B cell (primary cell): Measurements from ENCODE around the gene MEGF11. TPM values are rescaled to one million over a fixed set of nuclear protein-coding genes. Genes with fewer than 3 reads are reported as not detected.

ENCODE experiments used
- ATAC-seq: fragments of 200-7000 bp; cut with Tn5 transposase; one replicate; pipeline ENCODE4 v1.10.0; 2021; ENCODE audit warnings: low read depth, mild to moderate bottlenecking, moderate number of reproducible peaks, moderate library complexity
- CTCF ChIA-PET: fragments of 350-600 bp; sonication (Branson Sonifier 250); formaldehyde crosslinking; loops from one replicate; lab custom pipeline; 2021; ENCODE audit warnings: antibody characterized with exemption, inconsistent platforms; lab: Charles Lee
- POLR2A ChIA-PET: fragments of 350-600 bp; sonication (Branson Sonifier 250); formaldehyde crosslinking; loops from one replicate; lab custom pipeline; 2021; ENCODE audit warnings: antibody characterized with exemption; lab: Charles Lee
- DNase-seq: peaks from one replicate; pipeline ENCODE4 v3.0.0; 2013
- H2AFZ ChIP-seq: 2 replicates; pipeline ENCODE4 v1.6.1; 2012; ENCODE audit warnings: mild to moderate bottlenecking, low read depth, low read length; ENCODE audit not compliant: insufficient read depth, poor library complexity, severe bottlenecking
- H3K27ac ChIP-seq, 2 donors: 1 replicate in 1 of 2; 2 replicates in 1 of 2; pipeline ENCODE4 v1.5.1; 2012 to 2013; ENCODE audit warnings: low read length in 2 of 2, mild to moderate bottlenecking in 2 of 2, moderate library complexity in 1 of 2
- H3K27me3 ChIP-seq, 4 experiments: fragments of 200-600 bp in 1 of 4; sonication (generic) in 1 of 4; replicated peaks in 1 of 4; 1 replicate in 2 of 4; 2 replicates in 2 of 4; pipeline versions ENCODE4 v1.6.1 to v1.7.0; 2013 to 2016; ENCODE audit warnings: low read length in 3 of 4, mild to moderate bottlenecking in 2 of 4, mixed read lengths in 1 of 4, moderate library complexity in 1 of 4; ENCODE audit not compliant: insufficient read depth in 4 of 4, control insufficient read depth in 3 of 4; ENCODE audit errors: control extremely low read depth in 1 of 4
- H3K36me3 ChIP-seq, 2 experiments: replicated peaks in 1 of 2; 1 replicate in 1 of 2; 2 replicates in 1 of 2; pipeline versions ENCODE4 v1.6.1 to v1.7.1; 2013; ENCODE audit warnings: low read length in 1 of 2; ENCODE audit not compliant: insufficient read depth in 2 of 2, control insufficient read depth in 1 of 2; ENCODE audit errors: control extremely low read depth in 1 of 2, extremely low read depth in 1 of 2
- H3K4me1 ChIP-seq, 2 donors: fragments of 200-600 bp in 1 of 2; sonication (generic) in 1 of 2; 1 replicate in 1 of 2; 2 replicates in 1 of 2; pipeline versions ENCODE4 v1.5.1 to v1.6.1; 2013 to 2017; ENCODE audit warnings: low read length in 2 of 2; ENCODE audit not compliant: control insufficient read depth in 2 of 2, insufficient read depth in 2 of 2
- H3K4me2 ChIP-seq: replicated peaks from 2 replicates; pipeline ENCODE3; 2012; ENCODE audit warnings: mild to moderate bottlenecking, low read depth, low read length; ENCODE audit not compliant: poor library complexity, severe bottlenecking
- H3K4me3 ChIP-seq, 5 experiments: fragments of 200-600 bp in 1 of 5; sonication (generic) in 1 of 5; 1 replicate in 3 of 5; 2 replicates in 2 of 5; pipeline versions ENCODE4 v1.5.1 to v1.7.0; 2011 to 2016; ENCODE audit warnings: low read length in 4 of 5, mild to moderate bottlenecking in 4 of 5, low read depth in 2 of 5, control low read depth in 1 of 5, moderate library complexity in 1 of 5; ENCODE audit not compliant: insufficient read depth in 1 of 5; ENCODE audit errors: control extremely low read depth in 1 of 5, extremely low read depth in 1 of 5
- H3K79me2 ChIP-seq: fragments of 200-600 bp; sonication (generic); one replicate; pipeline ENCODE4 v1.6.0; 2016; ENCODE audit warnings: low read length; ENCODE audit not compliant: control insufficient read depth, insufficient read depth
- H3K9ac ChIP-seq: fragments of 200-600 bp; sonication (generic); 2 replicates; pipeline ENCODE4 v1.6.1; 2017; ENCODE audit warnings: mild to moderate bottlenecking, low read length, moderate library complexity
- H3K9me3 ChIP-seq, 3 donors: one replicate each; pipeline versions ENCODE4 v1.6.1 to v1.7.1; 2013; ENCODE audit warnings: low read length in 2 of 3; ENCODE audit not compliant: control insufficient read depth in 2 of 3, insufficient read depth in 1 of 3; ENCODE audit errors: control extremely low read depth in 1 of 3
- H4K20me1 ChIP-seq: 2 replicates; pipeline ENCODE4 v1.6.0; 2012; ENCODE audit warnings: mild to moderate bottlenecking, low read length; ENCODE audit not compliant: insufficient read depth, control insufficient read depth, poor library complexity, severe bottlenecking
- H3K27ac Mint-ChIP-seq: one replicate; pipeline ENCODE4 v1.8.0; 2021; ENCODE audit warnings: mixed read lengths
- H3K27me3 Mint-ChIP-seq: one replicate; pipeline ENCODE4 v1.8.0; 2021; ENCODE audit warnings: mixed read lengths
- H3K4me1 Mint-ChIP-seq: one replicate; pipeline ENCODE4 v1.8.0; 2021; ENCODE audit warnings: mixed read lengths
- H3K4me3 Mint-ChIP-seq: one replicate; pipeline ENCODE4 v1.8.0; 2021; ENCODE audit warnings: mixed read lengths
- H3K9me3 Mint-ChIP-seq: one replicate; pipeline ENCODE4 v1.8.0; 2022; ENCODE audit warnings: mixed read lengths; ENCODE audit not compliant: insufficient read depth
- CTCF ChIP-seq: fragments of 200-600 bp; IDR thresholded peaks from one replicate; pipeline ENCODE4 v1.8.0; 2022; ENCODE audit warnings: antibody characterized with exemption, mild to moderate bottlenecking
- EZH2 ChIP-seq: IDR thresholded peaks from 2 replicates; pipeline ENCODE4 v1.6.1; 2012; ENCODE audit warnings: borderline replicate concordance, low read depth, mild to moderate bottlenecking, moderate library complexity, low read length; ENCODE audit not compliant: insufficient read depth, poor library complexity, severe bottlenecking
- WGBS: methylation state at CpG from one replicate; pipeline ENCODE4 v1.1.5; 2013; ENCODE audit warnings: missing lambda C conversion rate; ENCODE audit not compliant: insufficient coverage; 5-methylcytosine and 5-hydroxymethylcytosine counted together
- intact Hi-C: fragments of 100-400 bp; cut with micrococcal nuclease; formaldehyde crosslinking; loops from one replicate; pipeline ENCODE4 v1.10.0; 2022
- polyA plus RNA-seq: library from polyadenylated mRNA; depleted of rRNA; stranded (reverse); fragments of >200 nt; gene quantifications from 2 replicates; pipeline ENCODE4 v1.2.3, GENCODE V29; 2012
- total RNA-seq, 2 donors: library from RNA; stranded (reverse); fragments of 120-200 nt in 1 of 2; gene quantifications; 1 replicate in 1 of 2; 2 replicates in 1 of 2; pipeline versions ENCODE4 v1.2.3 to v1.2.4, GENCODE V29; 2013 to 2022

MEGF11 gene
- total and polyA plus RNA-seq, 2 donors (not counting 1 experiment from before 2014, with no cell fraction given) = 0.04 to 0.34 TPM

DNA sequence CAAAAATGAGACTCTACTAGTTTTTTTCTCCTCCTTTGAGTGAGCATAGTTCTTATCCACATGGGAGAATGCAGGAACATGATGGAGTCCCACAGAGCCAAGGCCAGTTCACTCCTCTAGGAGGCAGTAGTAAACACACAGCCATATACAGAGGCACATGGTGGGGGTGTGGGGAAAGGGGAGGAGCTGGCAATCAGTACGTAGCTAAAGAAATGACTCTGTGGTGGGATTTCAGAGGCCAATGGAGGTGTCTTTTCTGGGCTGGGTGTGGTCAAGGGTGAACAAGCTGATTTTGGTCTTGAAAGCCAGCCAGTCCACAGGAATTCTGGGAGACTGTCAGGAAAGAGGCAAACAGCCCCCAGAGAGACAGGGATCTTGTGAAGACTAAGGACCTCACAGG is 390.9 kb downstream of the MEGF11 start:
- POLR2A ChIA-PET = no interaction called here
- H3K9me3 Mint-ChIP-seq = no peaks in the 10 kb centered on the region
- H3K4me3 Mint-ChIP-seq = no peak overlapping the region
- Histone ChIP-seq H3K9me3 (no peaks in the 10 kb centered on the region), H3K79me2 (no peaks in the 10 kb centered on the region), H3K4me3 (no peak overlapping the region), H3K4me2 (peak overlapping the region; percentile 3), H3K27me3 (no peaks in the 10 kb centered on the region), H2AFZ (peak overlapping the region; percentile 32), H4K20me1 (no peaks in the 10 kb centered on the region), H3K4me1 (peaks cover 0 to 9% of the 10 kb centered on the region in 2 donors), H3K36me3 (no peaks in the 10 kb centered on the region), H3K27ac (no peak overlapping the region), H3K9ac (no peak overlapping the region)
- CTCF ChIA-PET = interaction anchor here (0.5 to 1.6 kb wide), 6 partner anchors 30 to 700 kb away, joined by 3 to 4 read pairs (median 3); no protein-coding TSS in a partner anchor
- peak; percentile 58 for TF ChIP-seq CTCF
- no peak for TF ChIP-seq EZH2
- peak overlapping the region; percentile 16 for H3K27ac Mint-ChIP-seq
- ATAC-seq (peak; percentile 90), DNase-seq (peak; percentile 61)
- H3K4me1 Mint-ChIP-seq = peaks cover 9% of the 10 kb centered on the region
- H3K27me3 Mint-ChIP-seq = no peaks in the 10 kb centered on the region
- intact Hi-C loops = no loop called here
- WGBS = 17% methylated on average over 1 of the region's 1 CpG

DNA sequence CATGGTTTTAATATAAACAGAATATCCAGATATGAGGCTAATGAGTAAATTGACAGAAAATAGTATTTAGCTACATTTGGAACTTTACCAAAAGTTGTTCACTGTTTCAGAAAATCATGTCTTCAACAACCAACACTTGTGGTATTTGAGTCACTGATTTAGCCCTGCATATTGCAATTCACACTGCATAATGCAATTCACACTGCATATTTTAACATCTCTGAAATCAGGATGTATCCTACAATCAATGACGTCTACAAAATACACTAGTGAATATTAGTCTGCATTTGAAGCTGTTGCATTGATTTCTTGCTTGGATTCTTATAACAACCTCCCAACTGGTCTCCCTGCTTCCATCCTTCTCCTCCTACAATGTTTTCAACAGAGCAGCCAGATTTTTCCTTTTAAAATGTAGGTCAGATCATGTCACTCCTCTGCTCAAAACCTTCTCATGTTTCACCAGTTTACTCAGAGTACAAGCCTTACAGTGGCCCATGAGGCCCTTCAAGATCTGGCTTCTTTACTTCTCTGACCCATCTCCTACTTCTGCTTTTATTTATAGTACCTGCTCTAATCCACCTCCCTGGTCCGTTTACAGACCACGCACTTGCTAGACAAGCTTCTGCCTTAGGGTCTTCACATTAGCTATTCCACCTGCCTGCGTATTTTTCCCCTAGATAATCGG is 395.7 kb downstream of the MEGF11 start:
- TF ChIP-seq CTCF (no peak), EZH2 (no peak)
- Mint-ChIP-seq H3K27ac (no peak overlapping the region), H3K27me3 (no peaks in the 10 kb centered on the region), H3K4me3 (no peak overlapping the region), H3K4me1 (peaks cover 15% of the 10 kb centered on the region), H3K9me3 (no peaks in the 10 kb centered on the region)
- ChIA-PET CTCF (interaction anchor here (0.7 to 5.7 kb wide), 12 partner anchors 10 to 259 kb away, joined by 3 to 45 read pairs (median 4); partner anchors contain the start of gene RAB11A), POLR2A (interaction anchor here (1.2 kb wide), 1 partner anchor 12 kb away, joined by 4 read pairs; the partner anchor contains the start of gene RAB11A)
- no peaks in the 10 kb centered on the region for H3K27me3 ChIP-seq
- no peaks in the 10 kb centered on the region for H4K20me1 ChIP-seq
- H3K4me2 ChIP-seq = no peak overlapping the region
- H3K36me3 ChIP-seq = no peaks in the 10 kb centered on the region
- peak overlapping the region; percentile 11 for H2AFZ ChIP-seq
- H3K79me2 ChIP-seq = no peaks in the 10 kb centered on the region
- no peak for ATAC-seq
- WGBS = 66% methylated on average over 4 of the region's 5 CpGs
- intact Hi-C loops = loop anchor here (1.0 to 5.0 kb wide), 2 partner anchors 36 to 220 kb away; no protein-coding TSS in a partner anchor
- H3K4me1 ChIP-seq = peaks cover 0 to 3% of the 10 kb centered on the region in 2 donors
- H3K9me3 ChIP-seq = no peaks in the 10 kb centered on the region
- no peak for DNase-seq
- no peak overlapping the region for H3K27ac ChIP-seq
- no peak overlapping the region for H3K9ac ChIP-seq
- no peak overlapping the region for H3K4me3 ChIP-seq
